H1 (cell line): ENCODE results near the gene LINGO4. TPM values are rescaled to one million over a fixed set of nuclear protein-coding genes. Genes with fewer than 3 reads are reported as not detected.
A peak's percentile ranks its signal among the peaks of the same experiment; 100 is the strongest.

ENCODE experiments used
- CBX5 ChIP-seq: fragments of 300-800, 300-1000 bp; sonication (generic); IDR thresholded peaks from 2 replicates; pipeline ENCODE4 v1.7.1; 2016; ENCODE audit warnings: antibody characterized with exemption, low read length, low read depth
- CHD2 ChIP-seq: IDR thresholded peaks from 2 replicates; pipeline ENCODE4 v1.6.1; 2012; ENCODE audit warnings: low read length, improper control_type of control experiment
- KDM1A ChIP-seq: fragments of 200-600, 300-600 bp; sonication (generic); IDR thresholded peaks from 2 replicates; pipeline ENCODE4 v1.7.1; 2016; ENCODE audit warnings: mild to moderate bottlenecking, low read length, borderline replicate concordance
- KDM5A ChIP-seq: fragments of 200-600 bp; IDR thresholded peaks from 2 replicates; pipeline ENCODE4 v1.7.1; 2012; ENCODE audit warnings: mild to moderate bottlenecking, low read length, inconsistent platforms, mixed read lengths
- TAF7 ChIP-seq: optimal IDR thresholded peaks from 2 replicates; pipeline ENCODE3; 2011; ENCODE audit warnings: low read depth, mild to moderate bottlenecking, inconsistent platforms, low read length, moderate library complexity, borderline replicate concordance
- polyA plus RNA-seq, 7 experiments: library from polyadenylated mRNA; depleted of rRNA in 3 of 7; stranded (reverse) in 5 of 7; unstranded in 2 of 7; fragments of >200 nt in 5 of 7; fragments of 200-250 nt in 2 of 7; gene quantifications; 1 replicate in 5 of 7; 2 replicates in 1 of 7; 4 replicates in 1 of 7; pipeline versions ENCODE4 v1.2.1 to v1.2.3, GENCODE V29; 2011 to 2013; ENCODE audit warnings: missing spikeins in 2 of 7, mixed read lengths in 2 of 7
- total RNA-seq: library from RNA; stranded (reverse); fragmentation: NEBNext Ultra II Directional; extraction: Animal tissue kit (Norgen Biotek cat#: 25700); gene quantifications from 2 replicates; pipeline ENCODE4 v1.2.1, GENCODE V29; 2021

Gene LINGO4
- total and polyA plus RNA-seq, 2 of the 8 experiments (the other 6 are each of a cell fraction or from before 2014, with no cell fraction given): 0.03 TPM; not detected in 1

DNA sequence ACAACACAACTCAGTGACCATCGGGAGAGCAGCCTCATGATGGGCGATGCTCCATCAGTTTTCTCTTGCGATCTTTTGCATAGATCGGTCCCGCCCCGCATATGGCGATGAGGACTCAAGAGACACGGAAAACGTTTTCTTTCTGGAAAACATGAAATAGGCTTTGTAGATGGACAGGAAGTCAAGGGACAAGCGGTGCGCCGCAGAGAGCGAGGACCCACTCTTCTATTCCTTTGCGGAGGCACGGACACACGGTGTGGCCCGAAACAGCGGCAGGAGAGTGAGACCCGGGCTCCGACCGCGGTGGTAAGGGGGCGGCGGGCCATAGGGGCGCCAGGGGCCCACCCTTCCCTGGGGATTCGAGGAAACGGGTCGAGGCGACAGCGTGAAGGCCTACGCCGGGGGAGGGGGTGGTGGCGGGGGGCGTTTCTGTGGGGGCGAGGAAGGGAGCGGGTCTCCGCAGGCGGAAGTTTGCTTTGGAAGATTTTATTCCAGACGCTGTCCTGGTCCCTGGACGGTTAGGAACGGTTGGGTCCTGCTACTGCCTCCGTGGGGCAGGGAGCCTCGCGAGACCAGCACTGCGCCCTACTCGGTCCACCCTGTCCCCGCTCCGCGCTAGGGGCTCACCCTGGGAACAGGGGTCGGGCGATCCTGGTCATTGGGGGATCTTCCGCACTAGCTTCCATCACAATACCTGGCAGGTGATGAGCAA lies 14.1 kb downstream of the LINGO4 start (continued):
- 0 out of 2 replicates have a peak, but pooled peaks have one; percentile 54 for TF ChIP-seq KDM5A
- TF ChIP-seq CBX5: no peak
- TF ChIP-seq CHD2: peak; percentile 77
- TF ChIP-seq TAF7: no peak
- TF ChIP-seq KDM1A: no peak
